GM10266 (cell line): ENCODE measurements around the gene ARHGAP32.
"Not testable (repeated sequence)": the region's sequence is repeated elsewhere in the genome, so short reads cannot be mapped to it uniquely, and the experiment has no call there.

ENCODE experiments used
- DNase-seq: peaks from one replicate; pipeline ENCODE4 v3.0.0; 2012; ENCODE audit errors: extremely low spot score
- CTCF ChIP-seq: IDR thresholded peaks from 2 replicates; pipeline ENCODE4 v1.5.1; 2012; ENCODE audit warnings: mild to moderate bottlenecking, low read depth; ENCODE audit not compliant: control insufficient read depth, insufficient read depth; ENCODE audit errors: missing control alignments

The ARHGAP32 gene

GRCh38 chr11:129202646-129203045 lies 10.5 kb upstream of the ARHGAP32 start:
- no peak for TF ChIP-seq CTCF
- DNase-seq: no peak

- no peak for TF ChIP-seq CTCF
- no peak for DNase-seq
Observed at GRCh38 chr11:129195682-129196081, 3.6 kb upstream of the ARHGAP32 start.

GRCh38 chr11:129191649-129192048 lies 476 bp downstream of the ARHGAP32 start:
- TF ChIP-seq CTCF: no peak
- no peak for DNase-seq

- TF ChIP-seq CTCF: no peak
- no peak for DNase-seq
Observed at GRCh38 chr11:129190087-129190486, 2.0 kb downstream of the ARHGAP32 start.

GRCh38 chr11:129189646-129190045 lies 2.5 kb downstream of the ARHGAP32 start:
- no peak for DNase-seq
- no peak for TF ChIP-seq CTCF

GRCh38 chr11:129185082-129185481 lies 7.0 kb downstream of the ARHGAP32 start:
- DNase-seq: not testable (repeated sequence)

- no peak for DNase-seq
- no peak for TF ChIP-seq CTCF
Observed at GRCh38 chr11:129184581-129184980, 7.5 kb downstream of the ARHGAP32 start.

GRCh38 chr11:129167315-129167714 lies 24.8 kb downstream of the ARHGAP32 start:
- TF ChIP-seq CTCF: no peak
- DNase-seq: no peak
